Measurements from ENCODE around the gene METTL25. TPM values are rescaled to one million over a fixed set of nuclear protein-coding genes. Genes with fewer than 3 reads are reported as not detected.
"Not testable (repeated sequence)": the region's sequence is repeated elsewhere in the genome, so short reads cannot be mapped to it uniquely, and the experiment has no call there.

The METTL25 gene
- 2.7 and 2.9 TPM in 2 replicates for total RNA-seq (2014; rRNA removed; shearing (Covaris generic))

GRCh38 chr12:82358200-82359114, at the start of gene METTL25, which contains the start of gene CCDC59:
Gene METTL25, plus strand, starts transcription at chr12:82358529. Its CDS starts 37 bp downstream, at chr12:82358566.
Gene CCDC59, minus strand, starts transcription at chr12:82358387. Its CDS starts 11 bp downstream, at chr12:82358376.
- peak; percentile 97 for DNase-seq (ENCODE audit: low spot score)

- DNase-seq (ENCODE audit: low spot score), result no peak
These were observed 43.9 kb upstream of the METTL25 start for GRCh38 chr12:82314406-82314892.

- DNase-seq (ENCODE audit: low spot score), result no peak
These were observed 39.1 kb upstream of the METTL25 start for GRCh38 chr12:82319276-82319675.

GRCh38 chr12:82325540-82326336, 32.6 kb upstream of the METTL25 start:
- DNase-seq (ENCODE audit: low spot score), result no peak

GRCh38 chr12:82326905-82327503, 31.3 kb upstream of the METTL25 start:
- DNase-seq (ENCODE audit: low spot score), result peak; percentile 22

GRCh38 chr12:82327861-82328260, 30.5 kb upstream of the METTL25 start:
- no peak for DNase-seq (ENCODE audit: low spot score)

GRCh38 chr12:82329508-82329907, 28.8 kb upstream of the METTL25 start:
- DNase-seq (ENCODE audit: low spot score), result no peak

- DNase-seq (ENCODE audit: low spot score), result no peak
These were observed 8.2 kb upstream of the METTL25 start for GRCh38 chr12:82350161-82350560.

- DNase-seq (ENCODE audit: low spot score), result no peak
These were observed 6.9 kb upstream of the METTL25 start for GRCh38 chr12:82351390-82351789.

GRCh38 chr12:82357340-82357739, 989 bp upstream of the METTL25 start:
- DNase-seq (ENCODE audit: low spot score), result no peak

- DNase-seq (ENCODE audit: low spot score), result peak; percentile 1
These were observed 507 bp upstream of the METTL25 start for GRCh38 chr12:82357845-82358199.

GRCh38 chr12:82359115-82359478, 768 bp downstream of the METTL25 start:
- no peak for DNase-seq (ENCODE audit: low spot score)

- not testable (repeated sequence) for DNase-seq (ENCODE audit: low spot score)
These were observed 2.5 kb downstream of the METTL25 start for GRCh38 chr12:82360834-82361233.

GRCh38 chr12:82361461-82361915, 3.2 kb downstream of the METTL25 start:
- no peak for DNase-seq (ENCODE audit: low spot score)

- no peak for DNase-seq (ENCODE audit: low spot score)
These were observed 5.7 kb downstream of the METTL25 start for GRCh38 chr12:82363990-82364389.

GRCh38 chr12:82366197-82366596, 7.9 kb downstream of the METTL25 start:
- no peak for DNase-seq (ENCODE audit: low spot score)

- DNase-seq (ENCODE audit: low spot score), result no peak
These were observed 16.9 kb downstream of the METTL25 start for GRCh38 chr12:82375201-82375600.

- DNase-seq (ENCODE audit: low spot score), result no peak
These were observed 20.7 kb downstream of the METTL25 start for GRCh38 chr12:82378997-82379396.

- DNase-seq (ENCODE audit: low spot score), result peak; percentile 20
These were observed 25.7 kb downstream of the METTL25 start for GRCh38 chr12:82383930-82384552.

- no peak for DNase-seq (ENCODE audit: low spot score)
These were observed 40.5 kb downstream of the METTL25 start for GRCh38 chr12:82398879-82399278.

- no peak for DNase-seq (ENCODE audit: low spot score)
These were observed 42.5 kb downstream of the METTL25 start for GRCh38 chr12:82400819-82401218.

Measured in A172 (cell line).